ENCODE data around the gene PLA2G4B.

GRCh38 chr15:41798607-41799487 is 39.8 kb upstream of the PLA2G4B start:
- TF ChIP-seq, protein P1, sequence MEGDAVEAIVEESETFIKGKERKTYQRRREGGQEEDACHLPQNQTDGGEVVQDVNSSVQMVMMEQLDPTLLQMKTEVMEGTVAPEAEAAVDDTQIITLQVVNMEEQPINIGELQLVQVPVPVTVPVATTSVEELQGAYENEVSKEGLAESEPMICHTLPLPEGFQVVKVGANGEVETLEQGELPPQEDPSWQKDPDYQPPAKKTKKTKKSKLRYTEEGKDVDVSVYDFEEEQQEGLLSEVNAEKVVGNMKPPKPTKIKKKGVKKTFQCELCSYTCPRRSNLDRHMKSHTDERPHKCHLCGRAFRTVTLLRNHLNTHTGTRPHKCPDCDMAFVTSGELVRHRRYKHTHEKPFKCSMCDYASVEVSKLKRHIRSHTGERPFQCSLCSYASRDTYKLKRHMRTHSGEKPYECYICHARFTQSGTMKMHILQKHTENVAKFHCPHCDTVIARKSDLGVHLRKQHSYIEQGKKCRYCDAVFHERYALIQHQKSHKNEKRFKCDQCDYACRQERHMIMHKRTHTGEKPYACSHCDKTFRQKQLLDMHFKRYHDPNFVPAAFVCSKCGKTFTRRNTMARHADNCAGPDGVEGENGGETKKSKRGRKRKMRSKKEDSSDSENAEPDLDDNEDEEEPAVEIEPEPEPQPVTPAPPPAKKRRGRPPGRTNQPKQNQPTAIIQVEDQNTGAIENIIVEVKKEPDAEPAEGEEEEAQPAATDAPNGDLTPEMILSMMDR (IDR thresholded peaks at IDR 0.05) = no peak
- no peak for TF ChIP-seq POLR2A (IDR thresholded peaks at IDR 0.05)

Data from sigmoid colon (tissue), 3 donors.